ENCODE measurements around the gene SH3D19. TPM values are rescaled to one million over a fixed set of nuclear protein-coding genes. Genes with fewer than 3 reads are reported as not detected.

SH3D19 gene
- total RNA-seq, 4 donors from 2014 or later = 159 to 290 (median 244) TPM

DNA sequence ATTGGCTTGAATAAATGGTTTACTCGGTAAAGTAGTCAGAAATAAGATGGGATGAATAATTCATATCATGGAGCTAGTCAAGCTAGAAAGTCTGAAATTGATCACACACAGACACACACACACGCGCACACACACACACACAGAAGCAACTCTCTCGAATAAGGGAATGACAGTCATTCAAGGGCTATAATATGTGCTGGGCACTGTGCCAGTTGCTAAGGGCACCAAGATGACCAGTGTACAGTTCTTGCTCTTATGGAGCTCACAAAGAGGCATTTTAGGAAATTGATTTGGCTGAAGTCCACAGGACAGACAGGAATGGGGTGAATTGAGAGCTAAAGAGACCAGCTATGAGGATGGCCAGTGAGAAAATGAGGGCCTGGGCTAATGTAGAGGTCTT lies 34.2 kb upstream of the SH3D19 start:
- no peak for TF ChIP-seq EP300 (IDR thresholded peaks at IDR 0.05)
- no peak for TF ChIP-seq POLR2A (IDR thresholded peaks at IDR 0.05)
- TF ChIP-seq, protein P1, sequence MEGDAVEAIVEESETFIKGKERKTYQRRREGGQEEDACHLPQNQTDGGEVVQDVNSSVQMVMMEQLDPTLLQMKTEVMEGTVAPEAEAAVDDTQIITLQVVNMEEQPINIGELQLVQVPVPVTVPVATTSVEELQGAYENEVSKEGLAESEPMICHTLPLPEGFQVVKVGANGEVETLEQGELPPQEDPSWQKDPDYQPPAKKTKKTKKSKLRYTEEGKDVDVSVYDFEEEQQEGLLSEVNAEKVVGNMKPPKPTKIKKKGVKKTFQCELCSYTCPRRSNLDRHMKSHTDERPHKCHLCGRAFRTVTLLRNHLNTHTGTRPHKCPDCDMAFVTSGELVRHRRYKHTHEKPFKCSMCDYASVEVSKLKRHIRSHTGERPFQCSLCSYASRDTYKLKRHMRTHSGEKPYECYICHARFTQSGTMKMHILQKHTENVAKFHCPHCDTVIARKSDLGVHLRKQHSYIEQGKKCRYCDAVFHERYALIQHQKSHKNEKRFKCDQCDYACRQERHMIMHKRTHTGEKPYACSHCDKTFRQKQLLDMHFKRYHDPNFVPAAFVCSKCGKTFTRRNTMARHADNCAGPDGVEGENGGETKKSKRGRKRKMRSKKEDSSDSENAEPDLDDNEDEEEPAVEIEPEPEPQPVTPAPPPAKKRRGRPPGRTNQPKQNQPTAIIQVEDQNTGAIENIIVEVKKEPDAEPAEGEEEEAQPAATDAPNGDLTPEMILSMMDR (IDR thresholded peaks at IDR 0.05) = no peak
- Histone ChIP-seq H3K36me3 (no peaks in the 10 kb centered on the region), H3K4me1 (peaks cover 0 to 27% (median 7%) of the 10 kb centered on the region in 4 donors), H3K27me3 (no peaks in the 10 kb centered on the region), H3K4me3 (no peak overlapping the region), H3K9me3 (no peaks in the 10 kb centered on the region), H3K27ac (peak overlapping the region in 2 of 4 donors; percentile 79 to 84)
- DNase-seq (ENCODE audit: low spot score in 2 of 2) = no peak
- WGBS, 2 donors = 33 to 47% methylated on average over 4 of the region's 4 CpGs

DNA sequence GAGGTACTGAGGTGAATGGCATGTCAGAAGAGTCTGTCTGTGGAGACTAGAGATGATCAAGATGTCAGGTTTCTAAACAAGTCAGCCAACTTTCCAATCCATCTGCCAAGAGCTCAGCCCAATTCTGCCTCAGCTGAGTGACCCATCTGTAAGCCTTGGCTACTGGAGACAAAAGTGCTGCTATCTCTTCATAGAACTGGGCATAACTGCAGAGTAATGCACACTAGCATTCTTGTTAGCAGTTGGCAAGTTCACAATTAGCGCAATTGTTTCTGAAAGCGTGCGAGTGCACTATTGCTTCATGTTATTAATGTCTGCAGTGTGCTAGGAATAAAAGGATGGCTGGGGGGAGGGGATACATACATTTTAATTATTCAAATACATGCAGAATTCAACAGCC lies 32.9 kb upstream of the SH3D19 start:
- DNase-seq (ENCODE audit: low spot score in 2 of 2) = no peak
- peak overlapping the region in 2 of 4 donors; percentile 79 to 84 for H3K27ac ChIP-seq
- WGBS, 2 donors = 48 to 54% methylated on average over 3 of the region's 3 CpGs
- H3K27me3 ChIP-seq = no peaks in the 10 kb centered on the region
- H3K4me3 ChIP-seq = no peak overlapping the region
- H3K36me3 ChIP-seq = no peaks in the 10 kb centered on the region
- peaks cover 0 to 27% (median 7%) of the 10 kb centered on the region in 4 donors for H3K4me1 ChIP-seq
- no peaks in the 10 kb centered on the region for H3K9me3 ChIP-seq
- TF ChIP-seq EP300 (IDR thresholded peaks at IDR 0.05) = peak in 1 of 2 donors; percentile 83
- TF ChIP-seq, protein P1 (IDR thresholded peaks at IDR 0.05) = no peak

DNA sequence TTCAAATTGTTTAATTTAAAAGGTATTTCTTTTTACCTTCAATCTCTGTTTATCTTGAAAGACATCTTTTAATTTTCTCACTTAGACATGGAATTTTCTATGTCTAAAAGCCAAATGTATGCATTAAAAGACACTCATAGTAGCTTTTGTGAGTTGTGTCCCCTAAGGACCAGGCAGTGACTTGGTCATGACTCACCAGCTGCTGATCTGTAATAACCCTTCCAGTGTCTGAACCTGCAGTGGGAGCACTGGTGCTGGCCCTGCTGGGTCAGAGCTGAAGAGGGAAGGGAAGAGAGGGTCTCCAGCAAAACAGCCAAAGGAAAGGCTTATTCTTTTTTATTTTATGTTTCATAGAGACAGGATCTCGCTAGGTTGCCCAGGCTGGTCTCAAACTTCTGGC lies 31.1 kb upstream of the SH3D19 start:
- Histone ChIP-seq H3K27me3 (no peaks in the 10 kb centered on the region), H3K4me3 (no peak overlapping the region), H3K4me1 (peaks cover 0 to 24% (median 7%) of the 10 kb centered on the region in 4 donors), H3K27ac (peak overlapping the region in 2 of 4 donors; percentile 61 to 77), H3K36me3 (no peaks in the 10 kb centered on the region), H3K9me3 (no peaks in the 10 kb centered on the region)
- DNase-seq (ENCODE audit: low spot score in 2 of 2) = no peak
- 90 to 100% methylated on average over 1 of the region's 1 CpG for WGBS, 2 donors
- TF ChIP-seq EP300 (IDR thresholded peaks at IDR 0.05) (no peak), POLR2A (IDR thresholded peaks at IDR 0.05) (no peak)
- TF ChIP-seq, protein P1 (IDR thresholded peaks at IDR 0.05) = no peak

DNA sequence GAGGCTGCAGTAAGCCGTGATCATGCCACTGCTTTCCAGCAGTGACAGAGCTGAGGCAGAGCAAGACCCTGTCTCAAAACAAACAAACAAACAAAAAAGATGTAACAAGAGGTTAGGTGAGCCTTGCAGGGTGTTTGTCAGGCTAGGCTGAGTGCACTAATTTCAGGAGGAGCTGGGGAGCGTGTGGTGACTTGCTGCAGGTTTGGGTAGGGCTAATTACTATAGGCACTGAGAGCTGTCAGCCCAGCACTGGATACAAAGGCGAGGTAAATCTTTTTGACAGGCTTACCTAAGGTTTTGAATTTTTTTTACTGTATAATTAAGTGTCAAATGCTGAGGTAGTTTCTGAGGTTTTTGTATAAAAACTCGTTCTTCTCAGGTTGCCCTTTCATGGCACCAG lies 29.8 kb upstream of the SH3D19 start:
- Histone ChIP-seq H3K9me3 (no peaks in the 10 kb centered on the region), H3K4me1 (peaks cover 0 to 19% (median 5%) of the 10 kb centered on the region in 4 donors), H3K4me3 (no peak overlapping the region), H3K36me3 (no peaks in the 10 kb centered on the region), H3K27ac (peak overlapping the region in 1 of 4 donors; percentile 77), H3K27me3 (no peaks in the 10 kb centered on the region)
- DNase-seq (ENCODE audit: low spot score in 2 of 2) = no peak
- TF ChIP-seq, protein P1 (IDR thresholded peaks at IDR 0.05) = no peak
- no peak for TF ChIP-seq POLR2A (IDR thresholded peaks at IDR 0.05)
- TF ChIP-seq EP300 (IDR thresholded peaks at IDR 0.05) = no peak
- WGBS, 2 donors = 82 to 89% methylated on average over 4 of the region's 4 CpGs

DNA sequence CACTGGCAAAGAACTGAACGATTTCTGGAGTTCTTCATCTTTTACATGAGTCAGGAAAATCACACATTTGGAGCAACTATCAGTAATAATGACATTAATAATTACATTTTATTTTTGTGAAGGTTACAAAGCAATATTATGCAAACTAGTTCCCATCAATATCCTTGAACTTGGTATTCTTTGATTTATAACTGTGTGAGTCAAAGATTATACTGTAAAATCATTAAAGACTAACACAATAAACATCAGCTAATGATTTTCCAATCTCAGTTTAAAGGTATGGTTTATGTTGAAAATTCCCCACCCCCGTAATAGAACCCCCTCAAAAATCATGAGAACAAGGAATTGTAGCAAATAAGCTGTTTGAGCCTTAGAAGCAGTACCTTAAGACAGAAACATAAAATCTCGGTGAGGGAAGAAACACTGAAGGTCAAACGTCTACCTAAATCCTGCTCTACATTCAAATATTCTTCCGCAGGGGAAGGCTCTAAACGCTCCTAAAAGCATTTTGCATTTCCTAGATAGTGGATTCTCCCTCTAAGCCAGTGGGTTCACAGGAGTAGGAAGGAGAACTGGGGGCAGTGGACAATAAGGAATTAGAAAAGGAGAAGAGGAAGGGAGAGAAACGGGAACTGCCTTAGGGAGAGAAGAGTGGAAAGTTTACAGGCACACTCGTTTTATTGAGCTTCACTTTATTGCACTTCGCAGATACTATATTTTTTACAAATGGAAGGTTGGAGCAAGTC lies 22.3 kb upstream of the SH3D19 start:
- WGBS, 2 donors = 51 to 70% methylated on average over 9 of the region's 9 CpGs
- Histone ChIP-seq H3K36me3 (no peaks in the 10 kb centered on the region), H3K27me3 (no peaks in the 10 kb centered on the region), H3K4me1 (no peaks in the 10 kb centered on the region), H3K27ac (no peak overlapping the region), H3K9me3 (no peaks in the 10 kb centered on the region), H3K4me3 (no peak overlapping the region)
- TF ChIP-seq EP300 (IDR thresholded peaks at IDR 0.05) = no peak
- TF ChIP-seq, protein P1 (IDR thresholded peaks at IDR 0.05) = no peak
- TF ChIP-seq POLR2A (IDR thresholded peaks at IDR 0.05) = no peak
- DNase-seq (ENCODE audit: low spot score in 2 of 2) = no peak

All from tibial nerve (tissue), 4 donors.